GM18951 (cell line): ENCODE results near the gene LTC4S.
"Not testable (repeated sequence)": the region's sequence is repeated elsewhere in the genome, so short reads cannot be mapped to it uniquely, and the experiment has no call there.

Source experiments
- POLR2A ChIP-seq: IDR thresholded peaks from 4 replicates; pipeline ENCODE4 v1.6.1; 2011; ENCODE audit warnings: mild to moderate bottlenecking; ENCODE audit not compliant: insufficient read length, insufficient read depth; ENCODE audit errors: extremely low read depth
- in situ Hi-C: fragments of 300-500 bp; cut with MboI; formaldehyde crosslinking; loops from one replicate; pipeline ENCODE4 v1.12.0; 2022; ENCODE audit warnings: low sequenced_read_pairs, mixed read lengths, inconsistent platforms; ENCODE audit not compliant: unreplicated experiment

Gene LTC4S

DNA sequence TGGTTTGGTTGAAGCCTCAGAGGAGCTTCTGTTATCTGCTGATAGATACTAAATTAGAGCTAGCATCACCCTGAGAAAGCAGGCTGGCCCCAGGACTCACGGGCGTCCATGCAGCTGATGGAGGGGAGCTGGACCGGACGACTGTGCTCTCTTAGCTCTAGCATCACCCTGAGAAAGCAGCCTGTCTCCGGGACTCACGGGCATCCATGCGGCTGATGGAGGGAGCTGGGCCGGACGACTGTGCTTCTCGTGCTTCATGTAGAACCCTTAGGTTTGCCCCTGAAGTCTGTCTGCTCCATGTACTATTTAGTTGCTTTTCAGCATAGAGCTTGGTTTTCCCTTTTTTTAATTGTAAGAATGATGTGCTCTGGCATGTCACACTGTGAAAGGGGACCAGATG is 16.3 kb upstream of the LTC4S start:
- in situ Hi-C loops, result no loop called here
- TF ChIP-seq POLR2A, result no peak

DNA sequence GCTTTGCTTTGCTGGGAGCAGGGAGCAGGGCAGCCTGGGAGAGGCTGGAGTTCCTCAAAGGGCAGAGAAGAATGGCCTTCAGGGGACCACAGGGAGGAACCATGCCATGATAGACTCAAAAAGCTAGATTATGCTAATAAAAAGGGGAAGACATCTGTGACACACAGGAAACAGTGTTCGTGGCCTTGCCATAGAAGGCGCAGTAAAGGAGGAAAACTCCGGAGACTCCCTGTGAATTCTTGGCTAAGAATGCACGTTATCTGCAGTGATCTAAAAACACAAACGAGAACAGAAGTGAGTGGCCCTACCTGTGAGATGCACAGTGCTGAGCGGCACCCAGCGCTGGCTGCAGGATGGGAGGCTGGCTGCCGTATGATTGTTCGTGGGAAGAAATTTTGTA is 15.9 kb upstream of the LTC4S start:
- in situ Hi-C loops, result no loop called here
- no peak for TF ChIP-seq POLR2A

DNA sequence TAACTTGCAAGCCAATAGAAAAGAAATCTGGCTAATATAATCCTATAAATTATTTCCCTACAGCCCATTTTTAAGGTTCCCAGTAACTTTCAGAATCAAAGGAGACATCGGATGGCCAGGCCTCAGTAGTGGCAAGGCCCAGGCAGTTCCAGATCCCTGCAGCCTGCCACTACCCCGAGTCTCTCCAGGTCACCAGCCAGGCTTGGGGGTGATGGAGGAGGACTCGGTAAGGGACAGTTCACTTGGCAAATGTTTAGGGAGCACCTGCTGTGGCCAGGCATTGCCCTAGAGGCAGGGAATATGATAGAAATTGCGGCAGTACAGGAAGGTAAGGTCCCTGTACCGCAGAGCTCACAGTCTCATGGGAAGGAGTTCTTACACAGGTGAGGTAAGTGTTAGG is 15.2 kb upstream of the LTC4S start:
- in situ Hi-C loops, result no loop called here
- no peak for TF ChIP-seq POLR2A

- TF ChIP-seq POLR2A, result no peak
Observed at GRCh38 chr5:179779826-179780225, 14.0 kb upstream of the LTC4S start.

DNA sequence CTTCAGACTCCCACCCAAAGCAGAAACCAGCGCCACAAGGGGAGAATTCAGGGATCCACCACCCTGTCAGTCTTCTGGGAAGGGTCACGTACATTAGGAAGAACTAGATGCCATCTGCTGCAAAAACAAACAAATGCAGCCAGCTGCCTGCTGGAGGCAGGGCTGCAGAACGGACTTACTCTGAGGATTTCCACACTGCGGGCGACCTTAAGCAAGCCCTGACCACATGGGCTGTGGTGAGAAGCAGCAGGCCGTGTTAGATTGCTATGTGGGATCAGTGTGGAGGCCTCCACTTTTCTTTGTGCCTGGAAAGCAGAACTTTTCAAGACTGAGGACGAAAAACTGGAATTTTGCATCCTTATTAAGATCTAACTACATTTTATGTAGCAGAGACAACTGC is 13.4 kb upstream of the LTC4S start:
- in situ Hi-C loops, result no loop called here

More at GRCh38 chr5:179779826-179780225, 14.0 kb upstream of the LTC4S start:
- in situ Hi-C loops, result no loop called here

DNA sequence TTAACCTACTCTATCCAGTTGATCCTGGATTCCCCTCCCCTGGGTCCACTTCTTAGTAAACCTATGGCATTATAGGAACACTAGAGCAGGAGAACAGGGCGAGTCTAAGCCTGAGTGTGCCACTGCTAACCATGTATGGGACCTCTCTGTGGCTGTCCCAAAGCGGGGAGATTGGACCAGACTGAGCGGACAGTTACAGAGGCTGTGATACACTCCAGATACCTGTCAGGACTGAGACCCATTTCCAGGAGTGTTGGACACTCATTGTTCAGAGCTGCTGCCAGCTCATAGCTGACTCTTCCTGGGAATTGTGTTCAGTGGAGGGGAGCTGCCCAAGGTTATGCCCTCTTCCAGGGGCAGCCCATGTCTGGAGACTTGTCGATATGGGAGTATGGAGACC is 11.9 kb upstream of the LTC4S start:
- TF ChIP-seq POLR2A, result no peak
- in situ Hi-C loops, result no loop called here

More for the DNA sequence above, 13.4 kb upstream of the LTC4S start:
- no peak for TF ChIP-seq POLR2A

DNA sequence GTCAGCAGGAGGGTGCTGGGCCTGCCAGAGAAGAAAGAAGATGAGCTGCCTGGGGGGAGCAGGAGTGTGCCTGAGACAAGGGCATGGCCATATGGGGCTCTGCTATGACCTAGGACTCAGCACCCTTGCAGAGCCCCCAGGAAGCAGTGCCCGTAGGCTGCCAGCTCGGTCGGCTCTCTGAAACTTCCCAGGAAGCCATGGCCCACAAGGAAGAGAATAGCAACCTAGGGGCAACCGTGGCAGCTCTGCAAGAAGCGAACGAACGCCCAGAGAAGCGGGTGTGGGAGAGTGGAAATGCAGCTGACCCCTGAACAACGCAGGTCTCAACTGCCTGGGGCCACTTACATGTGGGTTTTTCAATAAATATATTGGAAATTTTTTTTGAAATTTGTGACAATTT is 10.7 kb upstream of the LTC4S start:
- TF ChIP-seq POLR2A, result no peak
- in situ Hi-C loops, result no loop called here

GRCh38 chr5:179786861-179787260 is 6.9 kb upstream of the LTC4S start:
- in situ Hi-C loops, result no loop called here
- no peak for TF ChIP-seq POLR2A

DNA sequence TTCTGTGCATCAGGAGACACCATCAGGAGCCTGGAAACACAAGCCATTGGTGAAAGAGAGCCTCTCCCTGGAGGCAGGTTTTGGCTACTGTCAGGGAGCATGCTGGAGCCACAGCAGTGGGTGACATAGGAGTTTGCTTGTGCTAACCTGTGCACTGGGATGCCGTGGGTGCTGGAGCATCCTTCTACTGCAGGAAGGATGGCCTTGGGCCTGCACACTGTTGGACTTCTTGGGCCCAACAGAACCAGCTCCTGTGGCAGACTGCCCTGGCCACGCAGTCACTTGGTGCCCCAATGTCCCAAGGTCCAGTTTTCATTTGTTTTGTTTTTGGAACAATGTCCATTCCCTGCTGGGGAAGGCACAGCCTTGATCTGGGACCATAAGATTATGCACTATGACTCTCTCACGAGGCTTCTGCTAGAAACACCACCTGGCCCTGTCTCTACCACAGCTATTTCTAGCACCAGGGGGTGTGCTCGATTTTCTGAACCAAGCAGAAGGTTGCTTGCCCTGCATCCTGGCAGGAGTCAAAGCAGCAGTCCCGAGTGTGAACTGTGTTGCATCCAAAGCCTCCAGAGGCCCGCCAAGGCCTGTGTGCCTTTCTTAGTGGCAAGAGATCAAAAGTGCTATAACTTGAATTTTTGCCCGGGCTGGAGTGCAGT is 5.5 kb upstream of the LTC4S start:
- no peak for TF ChIP-seq POLR2A
- in situ Hi-C loops, result no loop called here

DNA sequence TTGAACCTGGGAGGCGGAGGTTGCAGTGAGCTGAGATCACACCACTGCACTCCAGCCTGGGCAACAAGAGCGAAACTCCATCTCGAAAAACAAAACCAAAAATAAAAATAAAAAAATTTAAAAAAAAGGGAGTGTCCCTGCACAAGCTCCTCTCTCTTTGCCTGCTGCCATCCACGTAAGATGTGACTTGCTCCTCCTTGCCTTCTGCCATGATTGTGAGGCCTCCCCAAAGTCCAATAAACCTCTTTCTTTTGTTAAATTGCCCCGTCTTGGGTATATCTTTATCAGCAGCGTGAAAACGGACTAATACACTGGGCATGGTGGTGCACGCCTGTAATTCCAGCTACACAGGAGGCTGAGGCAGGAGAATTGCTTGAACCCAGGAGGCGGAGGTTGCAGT is 4.5 kb upstream of the LTC4S start:
- in situ Hi-C loops, result not testable (repeated sequence)

- in situ Hi-C loops, result no loop called here
- TF ChIP-seq POLR2A, result no peak
Observed at GRCh38 chr5:179791881-179792611, 1.7 kb upstream of the LTC4S start.

DNA sequence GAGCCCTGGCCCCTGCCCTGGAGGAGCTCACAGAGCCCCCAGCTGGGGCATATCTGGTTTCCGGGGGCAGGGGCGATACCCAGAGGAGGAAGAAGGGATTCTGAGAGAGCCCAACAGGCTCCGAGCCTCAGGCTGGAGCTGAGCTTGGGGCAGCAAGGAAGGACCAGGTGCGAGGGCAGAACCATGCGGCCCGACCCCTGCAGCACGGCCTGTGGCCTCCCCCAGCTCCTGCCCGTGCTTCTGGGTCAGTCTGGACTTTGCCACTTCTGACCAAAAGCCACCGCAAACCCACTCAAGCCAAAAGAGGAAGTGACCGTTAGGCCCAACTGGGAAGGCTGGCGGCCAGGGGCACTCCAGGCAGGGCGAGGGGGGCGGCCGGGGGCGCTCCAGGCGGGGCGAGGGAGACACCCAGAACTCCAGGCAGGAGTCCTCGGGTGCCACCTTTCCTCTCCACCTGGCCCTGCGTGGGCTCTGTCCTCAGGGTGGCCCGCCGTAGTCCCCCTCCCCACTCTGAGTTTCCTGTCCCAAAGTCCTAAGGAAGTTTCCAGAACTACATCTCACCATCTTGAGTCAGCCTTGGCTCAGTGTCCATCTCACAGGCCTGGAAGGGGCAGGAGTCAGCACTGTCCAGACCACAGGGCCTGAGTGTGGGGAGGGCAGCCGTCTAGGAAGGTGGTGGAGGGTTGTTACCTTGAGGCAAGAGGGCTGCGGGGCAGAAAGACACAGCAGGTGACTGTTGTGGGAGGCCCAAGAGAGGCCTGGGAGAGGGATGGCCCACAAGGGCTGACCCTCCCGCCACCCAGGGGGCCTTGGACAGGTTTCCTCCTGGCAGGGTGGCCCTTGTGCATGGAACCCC is 946 bp upstream of the LTC4S start:
- TF ChIP-seq POLR2A, result no peak
- in situ Hi-C loops, result no loop called here

DNA sequence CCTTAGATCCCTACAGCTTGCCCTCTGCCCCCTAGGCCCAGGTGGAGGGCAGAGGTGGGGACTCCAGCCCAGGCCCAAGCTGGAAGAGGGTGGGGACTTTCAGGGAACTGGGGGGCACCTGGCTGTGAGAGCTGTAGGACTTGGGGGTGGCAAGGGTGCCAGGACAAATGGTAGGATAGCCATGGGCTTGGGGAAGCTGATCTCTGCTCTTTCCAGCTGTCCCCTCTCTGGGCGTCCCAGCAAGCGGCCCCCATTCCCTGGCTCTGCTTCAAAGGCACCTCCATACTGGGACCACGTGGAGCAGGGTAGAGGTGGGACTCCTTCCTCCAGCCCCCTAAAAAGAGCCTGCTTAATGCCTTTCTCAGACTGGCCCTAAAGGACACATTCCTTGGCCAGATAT is 385 bp downstream of the LTC4S start:
- TF ChIP-seq POLR2A, result no peak
- in situ Hi-C loops, result no loop called here
